ENCODE data around the gene CCZ1B.
"Not testable (repeated sequence)": the region's sequence is repeated elsewhere in the genome, so short reads cannot be mapped to it uniquely, and the experiment has no call there.

The CCZ1B gene

GRCh38 chr7:6826151-6826550 lies at the start of gene CCZ1B:
Gene CCZ1B, minus strand, starts transcription at chr7:6826275. Its CDS starts 78 bp downstream, at chr7:6826197.
- in situ Hi-C loops (cut with MboI; ENCODE audit: low sequenced_read_pairs) = not testable (repeated sequence)

- in situ Hi-C loops (cut with MboI; ENCODE audit: low sequenced_read_pairs) = not testable (repeated sequence)
Observed at GRCh38 chr7:6875022-6875421, 48.9 kb upstream of the CCZ1B start.

GRCh38 chr7:6872246-6872945 lies 46.3 kb upstream of the CCZ1B start:
- in situ Hi-C loops (cut with MboI; ENCODE audit: low sequenced_read_pairs) = not testable (repeated sequence)

GRCh38 chr7:6871421-6872144 lies 45.5 kb upstream of the CCZ1B start:
- in situ Hi-C loops (cut with MboI; ENCODE audit: low sequenced_read_pairs) = not testable (repeated sequence)

- in situ Hi-C loops (cut with MboI; ENCODE audit: low sequenced_read_pairs) = not testable (repeated sequence)
Observed at GRCh38 chr7:6864751-6865150, 38.7 kb upstream of the CCZ1B start.

GRCh38 chr7:6864188-6864587 lies 38.1 kb upstream of the CCZ1B start:
- in situ Hi-C loops (cut with MboI; ENCODE audit: low sequenced_read_pairs) = not testable (repeated sequence)

- in situ Hi-C loops (cut with MboI; ENCODE audit: low sequenced_read_pairs) = not testable (repeated sequence)
Observed at GRCh38 chr7:6862876-6863275, 36.8 kb upstream of the CCZ1B start.

GRCh38 chr7:6857721-6858314 lies 31.7 kb upstream of the CCZ1B start:
- in situ Hi-C loops (cut with MboI; ENCODE audit: low sequenced_read_pairs) = not testable (repeated sequence)

GRCh38 chr7:6855563-6856131 lies 29.6 kb upstream of the CCZ1B start:
- in situ Hi-C loops (cut with MboI; ENCODE audit: low sequenced_read_pairs) = not testable (repeated sequence)

- in situ Hi-C loops (cut with MboI; ENCODE audit: low sequenced_read_pairs) = not testable (repeated sequence)
Observed at GRCh38 chr7:6854747-6855562, 28.9 kb upstream of the CCZ1B start.

- in situ Hi-C loops (cut with MboI; ENCODE audit: low sequenced_read_pairs) = not testable (repeated sequence)
Observed at GRCh38 chr7:6853681-6854080, 27.6 kb upstream of the CCZ1B start.

- in situ Hi-C loops (cut with MboI; ENCODE audit: low sequenced_read_pairs) = not testable (repeated sequence)
Observed at GRCh38 chr7:6849127-6849526, 23.1 kb upstream of the CCZ1B start.

- in situ Hi-C loops (cut with MboI; ENCODE audit: low sequenced_read_pairs) = not testable (repeated sequence)
Observed at GRCh38 chr7:6847751-6848150, 21.7 kb upstream of the CCZ1B start.

- in situ Hi-C loops (cut with MboI; ENCODE audit: low sequenced_read_pairs) = not testable (repeated sequence)
Observed at GRCh38 chr7:6845971-6846449, 19.9 kb upstream of the CCZ1B start.

GRCh38 chr7:6843654-6844053 lies 17.6 kb upstream of the CCZ1B start:
- in situ Hi-C loops (cut with MboI; ENCODE audit: low sequenced_read_pairs) = not testable (repeated sequence)

- in situ Hi-C loops (cut with MboI; ENCODE audit: low sequenced_read_pairs) = not testable (repeated sequence)
Observed at GRCh38 chr7:6843092-6843491, 17.0 kb upstream of the CCZ1B start.

GRCh38 chr7:6842278-6842921 lies 16.3 kb upstream of the CCZ1B start:
- in situ Hi-C loops (cut with MboI; ENCODE audit: low sequenced_read_pairs) = not testable (repeated sequence)

GRCh38 chr7:6837081-6837480 lies 11.0 kb upstream of the CCZ1B start:
- in situ Hi-C loops (cut with MboI; ENCODE audit: low sequenced_read_pairs) = not testable (repeated sequence)

- in situ Hi-C loops (cut with MboI; ENCODE audit: low sequenced_read_pairs) = not testable (repeated sequence)
Observed at GRCh38 chr7:6835521-6835920, 9.4 kb upstream of the CCZ1B start.

- in situ Hi-C loops (cut with MboI; ENCODE audit: low sequenced_read_pairs) = no loop called here
Observed at GRCh38 chr7:6833636-6834035, 7.6 kb upstream of the CCZ1B start.
